ENCODE results near the gene NCAN. TPM values are rescaled to one million over a fixed set of nuclear protein-coding genes. Genes with fewer than 3 reads are reported as not detected.
A peak's percentile ranks its signal among the peaks of the same experiment; 100 is the strongest.

Gene NCAN
- total RNA-seq, 3 donors from 2014 or later: 0.25 TPM; not detected in 2

DNA sequence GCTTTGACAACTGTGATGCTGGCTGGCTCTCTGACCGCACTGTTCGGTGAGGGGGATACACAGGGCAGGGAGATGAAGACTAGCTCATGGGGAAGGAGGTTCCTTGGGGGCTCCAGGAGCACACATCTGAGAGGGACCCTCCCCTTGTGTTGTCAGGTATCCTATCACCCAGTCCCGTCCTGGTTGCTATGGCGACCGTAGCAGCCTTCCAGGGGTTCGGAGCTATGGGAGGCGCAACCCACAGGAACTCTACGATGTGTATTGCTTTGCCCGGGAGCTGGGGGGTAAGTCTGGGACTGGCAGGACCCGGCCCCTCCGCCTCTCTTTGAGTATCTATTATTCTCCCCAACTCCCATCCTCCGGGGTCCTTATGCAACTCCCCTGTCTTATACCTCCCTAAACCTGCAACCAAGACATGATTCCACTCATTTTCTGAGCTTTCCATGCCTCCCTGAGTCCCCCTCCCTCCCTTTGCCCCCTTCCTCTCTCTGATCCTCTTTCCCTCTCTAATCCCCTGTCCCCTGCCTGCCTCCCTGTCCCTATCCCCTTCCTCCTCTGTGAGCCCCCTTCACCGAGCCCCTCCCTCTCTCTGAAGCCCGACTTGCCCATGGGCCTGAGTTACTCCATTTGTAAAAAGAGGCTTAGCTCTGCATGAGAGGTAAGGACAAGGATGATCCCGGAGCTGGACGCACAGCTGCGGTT, 12.5 kb downstream of the NCAN start:
- TF ChIP-seq, protein P1, sequence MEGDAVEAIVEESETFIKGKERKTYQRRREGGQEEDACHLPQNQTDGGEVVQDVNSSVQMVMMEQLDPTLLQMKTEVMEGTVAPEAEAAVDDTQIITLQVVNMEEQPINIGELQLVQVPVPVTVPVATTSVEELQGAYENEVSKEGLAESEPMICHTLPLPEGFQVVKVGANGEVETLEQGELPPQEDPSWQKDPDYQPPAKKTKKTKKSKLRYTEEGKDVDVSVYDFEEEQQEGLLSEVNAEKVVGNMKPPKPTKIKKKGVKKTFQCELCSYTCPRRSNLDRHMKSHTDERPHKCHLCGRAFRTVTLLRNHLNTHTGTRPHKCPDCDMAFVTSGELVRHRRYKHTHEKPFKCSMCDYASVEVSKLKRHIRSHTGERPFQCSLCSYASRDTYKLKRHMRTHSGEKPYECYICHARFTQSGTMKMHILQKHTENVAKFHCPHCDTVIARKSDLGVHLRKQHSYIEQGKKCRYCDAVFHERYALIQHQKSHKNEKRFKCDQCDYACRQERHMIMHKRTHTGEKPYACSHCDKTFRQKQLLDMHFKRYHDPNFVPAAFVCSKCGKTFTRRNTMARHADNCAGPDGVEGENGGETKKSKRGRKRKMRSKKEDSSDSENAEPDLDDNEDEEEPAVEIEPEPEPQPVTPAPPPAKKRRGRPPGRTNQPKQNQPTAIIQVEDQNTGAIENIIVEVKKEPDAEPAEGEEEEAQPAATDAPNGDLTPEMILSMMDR (IDR thresholded peaks at IDR 0.05): no peak
- Histone ChIP-seq H3K9me3 (no peaks in the 10 kb centered on the region), H3K36me3 (ENCODE audit: low read depth) (no peaks in the 10 kb centered on the region), H3K4me3 (no peak overlapping the region), H3K4me1 (ENCODE audit: low read depth) (no peaks in the 10 kb centered on the region)
- DNase-seq: no peak
- intact Hi-C loops (cut with DNase I, micrococcal nuclease): no loop called here
- no peak for ATAC-seq

DNA sequence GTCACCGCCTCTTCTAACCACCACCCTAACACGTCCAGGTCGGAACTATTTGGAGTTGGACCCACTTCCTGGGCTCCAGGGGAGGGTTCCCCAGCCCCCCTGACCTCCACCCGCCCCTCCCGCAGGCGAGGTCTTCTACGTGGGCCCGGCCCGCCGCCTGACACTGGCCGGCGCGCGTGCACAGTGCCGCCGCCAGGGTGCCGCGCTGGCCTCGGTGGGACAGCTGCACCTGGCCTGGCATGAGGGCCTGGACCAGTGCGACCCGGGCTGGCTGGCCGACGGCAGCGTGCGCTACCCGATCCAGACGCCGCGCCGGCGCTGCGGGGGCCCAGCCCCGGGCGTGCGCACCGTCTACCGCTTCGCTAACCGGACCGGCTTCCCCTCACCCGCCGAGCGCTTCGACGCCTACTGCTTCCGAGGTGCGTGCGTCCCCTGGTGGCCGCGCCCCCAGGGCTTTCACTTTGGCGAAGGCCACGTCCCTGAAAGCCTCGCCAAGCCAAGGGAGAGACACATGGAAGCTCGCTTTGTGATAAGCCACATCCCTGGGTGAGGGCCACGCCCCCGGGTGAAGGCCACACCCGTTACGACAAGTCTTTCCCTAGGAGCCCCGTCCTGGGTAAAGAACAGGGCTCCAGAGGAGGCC, 13.2 kb downstream of the NCAN start:
- ATAC-seq: peak; percentile 96
- H3K4me3 ChIP-seq: no peak overlapping the region
- no peaks in the 10 kb centered on the region for H3K9me3 ChIP-seq
- TF ChIP-seq, protein P1 (IDR thresholded peaks at IDR 0.05): peak; percentile 54
- intact Hi-C loops (cut with DNase I, micrococcal nuclease): no loop called here
- peak; percentile 82 to 88 (median 84) for DNase-seq
- no peaks in the 10 kb centered on the region for H3K4me1 ChIP-seq (ENCODE audit: low read depth)
- no peaks in the 10 kb centered on the region for H3K36me3 ChIP-seq (ENCODE audit: low read depth)

DNA sequence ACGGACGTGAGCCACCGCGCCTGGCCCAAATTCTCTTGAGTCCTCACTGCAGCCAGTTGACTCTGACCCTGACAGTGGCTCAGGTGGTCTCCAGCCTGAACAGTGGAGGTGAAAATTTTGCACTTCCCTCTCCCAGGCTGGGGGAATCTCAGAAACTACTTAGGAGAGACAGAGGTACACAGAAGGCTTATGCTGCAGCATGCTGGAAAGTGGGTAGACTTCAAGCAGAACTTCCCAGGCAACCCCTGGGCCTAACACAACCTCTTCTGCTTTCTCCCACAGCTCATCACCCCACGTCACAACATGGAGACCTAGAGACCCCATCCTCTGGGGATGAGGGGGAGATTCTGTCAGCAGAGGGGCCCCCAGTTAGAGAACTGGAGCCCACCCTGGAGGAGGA, 14.4 kb downstream of the NCAN start:
- DNase-seq: no peak
- H3K4me3 ChIP-seq: no peak overlapping the region
- no peaks in the 10 kb centered on the region for H3K4me1 ChIP-seq (ENCODE audit: low read depth)
- no peaks in the 10 kb centered on the region for H3K9me3 ChIP-seq
- ATAC-seq: no peak
- H3K36me3 ChIP-seq (ENCODE audit: low read depth): no peaks in the 10 kb centered on the region
- TF ChIP-seq, protein P1 (IDR thresholded peaks at IDR 0.05): no peak
- intact Hi-C loops (cut with DNase I, micrococcal nuclease): no loop called here

DNA sequence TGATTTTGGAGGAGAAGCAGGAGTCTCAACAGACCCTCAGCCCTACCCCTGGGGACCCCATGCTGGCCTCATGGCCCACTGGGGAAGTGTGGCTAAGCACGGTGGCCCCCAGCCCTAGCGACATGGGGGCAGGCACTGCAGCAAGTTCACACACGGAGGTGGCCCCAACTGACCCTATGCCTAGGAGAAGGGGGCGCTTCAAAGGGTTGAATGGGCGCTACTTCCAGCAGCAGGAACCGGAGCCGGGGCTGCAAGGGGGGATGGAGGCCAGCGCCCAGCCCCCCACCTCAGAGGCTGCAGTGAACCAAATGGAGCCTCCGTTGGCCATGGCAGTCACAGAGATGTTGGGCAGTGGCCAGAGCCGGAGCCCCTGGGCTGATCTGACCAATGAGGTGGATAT, 14.9 kb downstream of the NCAN start:
- DNase-seq (no peak), ATAC-seq (no peak)
- intact Hi-C loops (cut with DNase I, micrococcal nuclease): no loop called here
- Histone ChIP-seq H3K4me3 (no peak overlapping the region), H3K9me3 (no peaks in the 10 kb centered on the region), H3K4me1 (ENCODE audit: low read depth) (no peaks in the 10 kb centered on the region), H3K36me3 (ENCODE audit: low read depth) (no peaks in the 10 kb centered on the region)
- TF ChIP-seq, protein P1 (IDR thresholded peaks at IDR 0.05): no peak

DNA sequence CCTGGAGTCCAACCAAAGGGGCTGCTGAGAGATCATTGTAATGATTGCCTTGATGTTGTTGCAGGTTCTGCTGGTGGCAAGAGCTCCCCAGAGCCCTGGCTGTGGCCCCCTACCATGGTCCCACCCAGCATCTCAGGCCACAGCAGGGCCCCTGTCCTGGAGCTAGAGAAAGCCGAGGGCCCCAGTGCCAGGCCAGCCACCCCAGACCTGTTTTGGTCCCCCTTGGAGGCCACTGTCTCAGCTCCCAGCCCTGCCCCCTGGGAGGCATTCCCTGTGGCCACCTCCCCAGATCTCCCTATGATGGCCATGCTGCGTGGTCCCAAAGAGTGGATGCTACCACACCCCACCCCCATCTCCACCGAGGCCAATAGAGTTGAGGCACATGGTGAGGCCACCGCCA, 15.5 kb downstream of the NCAN start:
- no peak for DNase-seq
- no peak for ATAC-seq
- H3K9me3 ChIP-seq: no peaks in the 10 kb centered on the region
- no peaks in the 10 kb centered on the region for H3K4me1 ChIP-seq (ENCODE audit: low read depth)
- no peaks in the 10 kb centered on the region for H3K36me3 ChIP-seq (ENCODE audit: low read depth)
- H3K4me3 ChIP-seq: no peak overlapping the region
- TF ChIP-seq, protein P1 (IDR thresholded peaks at IDR 0.05): no peak
- intact Hi-C loops (cut with DNase I, micrococcal nuclease): no loop called here

Measured in mucosa of descending colon (tissue), 3 donors.